ENCODE measurements around the gene NIBAN1.

- TF ChIP-seq CTCF (IDR thresholded peaks at IDR 0.05; ENCODE audit: poor library complexity, severe bottlenecking) (no peak), RAD21 (conservative IDR thresholded peaks at IDR 0.05) (no peak), EP300 (conservative IDR thresholded peaks at IDR 0.05; ENCODE audit: poor library complexity, severe bottlenecking) (no peak), MXI1 (conservative IDR thresholded peaks at IDR 0.05; ENCODE audit: poor library complexity, severe bottlenecking) (no peak), POLR2AphosphoS5 (IDR thresholded peaks at IDR 0.05) (no peak), TAF1 (IDR thresholded peaks at IDR 0.05; ENCODE audit: low read depth) (no peak), EZH2 (IDR thresholded peaks at IDR 0.05; ENCODE audit: borderline replicate concordance, insufficient read depth, low read length, poor library complexity, severe bottlenecking) (no peak)
- TF ChIP-seq, protein P1, sequence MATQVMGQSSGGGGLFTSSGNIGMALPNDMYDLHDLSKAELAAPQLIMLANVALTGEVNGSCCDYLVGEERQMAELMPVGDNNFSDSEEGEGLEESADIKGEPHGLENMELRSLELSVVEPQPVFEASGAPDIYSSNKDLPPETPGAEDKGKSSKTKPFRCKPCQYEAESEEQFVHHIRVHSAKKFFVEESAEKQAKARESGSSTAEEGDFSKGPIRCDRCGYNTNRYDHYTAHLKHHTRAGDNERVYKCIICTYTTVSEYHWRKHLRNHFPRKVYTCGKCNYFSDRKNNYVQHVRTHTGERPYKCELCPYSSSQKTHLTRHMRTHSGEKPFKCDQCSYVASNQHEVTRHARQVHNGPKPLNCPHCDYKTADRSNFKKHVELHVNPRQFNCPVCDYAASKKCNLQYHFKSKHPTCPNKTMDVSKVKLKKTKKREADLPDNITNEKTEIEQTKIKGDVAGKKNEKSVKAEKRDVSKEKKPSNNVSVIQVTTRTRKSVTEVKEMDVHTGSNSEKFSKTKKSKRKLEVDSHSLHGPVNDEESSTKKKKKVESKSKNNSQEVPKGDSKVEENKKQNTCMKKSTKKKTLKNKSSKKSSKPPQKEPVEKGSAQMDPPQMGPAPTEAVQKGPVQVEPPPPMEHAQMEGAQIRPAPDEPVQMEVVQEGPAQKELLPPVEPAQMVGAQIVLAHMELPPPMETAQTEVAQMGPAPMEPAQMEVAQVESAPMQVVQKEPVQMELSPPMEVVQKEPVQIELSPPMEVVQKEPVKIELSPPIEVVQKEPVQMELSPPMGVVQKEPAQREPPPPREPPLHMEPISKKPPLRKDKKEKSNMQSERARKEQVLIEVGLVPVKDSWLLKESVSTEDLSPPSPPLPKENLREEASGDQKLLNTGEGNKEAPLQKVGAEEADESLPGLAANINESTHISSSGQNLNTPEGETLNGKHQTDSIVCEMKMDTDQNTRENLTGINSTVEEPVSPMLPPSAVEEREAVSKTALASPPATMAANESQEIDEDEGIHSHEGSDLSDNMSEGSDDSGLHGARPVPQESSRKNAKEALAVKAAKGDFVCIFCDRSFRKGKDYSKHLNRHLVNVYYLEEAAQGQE (IDR thresholded peaks at IDR 0.05; ENCODE audit: borderline replicate concordance): no peak
These were observed 7.3 kb downstream of the NIBAN1 start for GRCh38 chr1:184966989-184967388.

Measured in neural cell (in vitro differentiated cells).